Measurements from ENCODE around the gene ITGA2B. TPM values are rescaled to one million over a fixed set of nuclear protein-coding genes. Genes with fewer than 3 reads are reported as not detected.
A peak's percentile ranks its signal among the peaks of the same experiment; 100 is the strongest.

The ITGA2B gene
- total RNA-seq, 5 donors from 2014 or later (not counting 1 experiment from before 2014, with no cell fraction given): 0.41 to 3.9 (median 1.1) TPM

DNA sequence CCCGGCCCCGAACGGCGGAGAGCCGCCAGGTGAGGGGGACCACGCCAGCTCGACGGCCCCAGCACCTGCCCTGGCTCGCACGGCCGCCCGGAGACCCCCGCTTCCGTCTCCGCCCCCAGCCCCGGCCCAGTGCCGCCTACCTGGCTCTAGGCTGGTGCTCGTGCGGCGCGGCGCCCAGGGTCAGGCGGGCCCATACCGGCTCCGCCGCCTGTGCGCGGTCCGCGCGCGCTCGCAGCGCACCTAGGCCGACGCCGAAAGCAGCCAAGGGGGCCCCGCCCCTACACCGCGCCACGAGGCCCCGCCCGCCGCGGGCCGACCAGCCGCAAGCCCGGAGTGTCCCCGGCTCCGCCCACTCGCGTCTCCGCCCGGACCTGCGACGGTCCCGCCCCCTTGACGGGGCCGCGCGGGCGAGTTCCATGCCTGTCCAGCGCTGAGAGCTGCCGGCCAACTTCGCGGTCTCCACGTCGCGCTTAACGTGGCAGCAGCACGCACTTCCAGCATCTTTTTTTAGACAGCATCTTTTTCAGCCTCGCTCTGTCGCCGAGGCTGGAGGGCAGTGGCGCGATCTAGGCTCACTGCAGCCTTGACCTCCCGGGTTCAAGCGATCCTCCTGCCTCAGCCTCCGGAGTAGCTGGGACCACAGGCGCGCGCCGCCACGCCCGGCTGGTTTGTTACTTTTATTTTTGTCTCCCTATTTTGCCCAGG, 64.7 kb downstream of the ITGA2B start, which contains the start of gene SLC25A39:
Gene SLC25A39 (minus strand): TSS at position 253 of the 705 bp plus-strand sequence. CDS start 1,261 bp downstream, outside the sequence.
- ATAC-seq (replicated peaks in 1 of 4) (peak; percentile 73 to 81 (median 76)), DNase-seq (peak; percentile 76 to 97 (median 90))
- Histone ChIP-seq H3K36me3 (ENCODE audit: control insufficient read depth in 2 of 2, extremely low read depth in 1 of 2, insufficient read depth in 1 of 2, low read length in 1 of 2) (peaks cover 10 to 19% of the 10 kb centered on the region in 2 donors), H3K27ac (ENCODE audit: low read length) (peak within 1 kb of the TSS; percentile 96), H3K4me1 (ENCODE audit: control insufficient read depth in 1 of 2, extremely low read depth in 1 of 2, insufficient read depth in 2 of 2, low read length in 2 of 2) (peaks cover 4 to 41% of the 10 kb centered on the region in 2 experiments), H3K9me3 (no peaks in the 10 kb centered on the region), H3K27me3 (replicated peaks in 1 of 2; ENCODE audit: control insufficient read depth in 2 of 2, extremely low read depth in 1 of 2, insufficient read depth in 2 of 2, low read length in 1 of 2) (no peaks in the 10 kb centered on the region), H3K4me3 (ENCODE audit: control insufficient read depth in 1 of 2, extremely low read depth in 1 of 2, low read length in 1 of 2) (peak within 1 kb of the TSS; percentile 78 to 87)
- Mint-ChIP-seq H3K27me3 (no peaks in the 10 kb centered on the region), H3K4me3 (peak within 1 kb of the TSS; percentile 90 to 94 (median 92)), H3K9me3 (no peaks in the 10 kb centered on the region), H3K36me3 (peaks cover under 1% of the 10 kb centered on the region), H3K27ac (peak within 1 kb of the TSS; percentile 93 to 95), H3K4me1 (peaks cover 12 to 35% (median 28%) of the 10 kb centered on the region in 3 donors)
- WGBS (ENCODE audit: insufficient coverage): under 1% methylated on average over 85 of the region's 85 CpGs
- POLR2A ChIA-PET: no interaction called here
- CTCF ChIA-PET: interaction anchor here in 1 of 2 donors (0.6 kb wide), 1 partner anchor 79 kb away, joined by 4 read pairs; no protein-coding TSS in a partner anchor

DNA sequence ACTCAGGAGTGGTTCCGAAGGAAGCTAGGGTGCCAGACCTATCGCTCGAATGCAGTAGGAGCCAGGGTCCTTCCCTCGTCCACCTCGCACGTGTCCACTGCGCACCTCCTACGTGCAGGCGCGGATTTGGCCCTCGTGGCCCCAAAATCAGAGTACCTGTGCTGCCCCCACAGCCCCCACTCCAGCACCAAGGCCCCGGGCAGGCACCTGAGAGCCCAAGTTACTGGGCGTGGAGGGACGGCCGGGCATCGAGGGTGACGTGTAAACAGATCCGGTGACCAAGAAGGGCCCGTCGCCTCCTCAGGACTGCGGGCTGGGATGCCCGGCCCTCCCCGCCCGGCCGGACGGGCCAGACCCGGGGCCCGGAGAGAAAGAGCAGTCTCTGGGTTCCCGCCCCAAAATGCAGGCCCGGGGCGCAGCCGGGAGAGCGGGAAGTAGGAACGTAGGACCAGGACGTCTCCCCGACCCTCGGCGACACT, 65.3 kb downstream of the ITGA2B start:
- H3K9me3 ChIP-seq: no peaks in the 10 kb centered on the region
- POLR2A ChIA-PET: no interaction called here
- H3K9me3 Mint-ChIP-seq: no peaks in the 10 kb centered on the region
- CTCF ChIA-PET: no interaction called here
- H3K27ac ChIP-seq (ENCODE audit: low read length): no peak overlapping the region
- H3K27me3 ChIP-seq (replicated peaks in 1 of 2; ENCODE audit: control insufficient read depth in 2 of 2, extremely low read depth in 1 of 2, insufficient read depth in 2 of 2, low read length in 1 of 2): no peaks in the 10 kb centered on the region
- ATAC-seq (replicated peaks in 1 of 4) (no peak), DNase-seq (no peak)
- H3K27me3 Mint-ChIP-seq: no peaks in the 10 kb centered on the region
- H3K4me1 ChIP-seq (ENCODE audit: control insufficient read depth in 1 of 2, extremely low read depth in 1 of 2, insufficient read depth in 2 of 2, low read length in 2 of 2): peaks cover 4 to 41% of the 10 kb centered on the region in 2 experiments
- peaks cover 12 to 35% (median 28%) of the 10 kb centered on the region in 3 donors for H3K4me1 Mint-ChIP-seq
- H3K36me3 ChIP-seq (ENCODE audit: control insufficient read depth in 2 of 2, extremely low read depth in 1 of 2, insufficient read depth in 1 of 2, low read length in 1 of 2): peaks cover 10 to 23% of the 10 kb centered on the region in 2 donors
- WGBS (ENCODE audit: insufficient coverage): 5% methylated on average over 35 of the region's 38 CpGs
- peak overlapping the region; percentile 78 to 87 for H3K4me3 ChIP-seq (ENCODE audit: control insufficient read depth in 1 of 2, extremely low read depth in 1 of 2, low read length in 1 of 2)
- H3K27ac Mint-ChIP-seq: no peak overlapping the region
- peaks cover 5% of the 10 kb centered on the region for H3K36me3 Mint-ChIP-seq
- peak overlapping the region; percentile 77 to 94 (median 81) for H3K4me3 Mint-ChIP-seq

DNA sequence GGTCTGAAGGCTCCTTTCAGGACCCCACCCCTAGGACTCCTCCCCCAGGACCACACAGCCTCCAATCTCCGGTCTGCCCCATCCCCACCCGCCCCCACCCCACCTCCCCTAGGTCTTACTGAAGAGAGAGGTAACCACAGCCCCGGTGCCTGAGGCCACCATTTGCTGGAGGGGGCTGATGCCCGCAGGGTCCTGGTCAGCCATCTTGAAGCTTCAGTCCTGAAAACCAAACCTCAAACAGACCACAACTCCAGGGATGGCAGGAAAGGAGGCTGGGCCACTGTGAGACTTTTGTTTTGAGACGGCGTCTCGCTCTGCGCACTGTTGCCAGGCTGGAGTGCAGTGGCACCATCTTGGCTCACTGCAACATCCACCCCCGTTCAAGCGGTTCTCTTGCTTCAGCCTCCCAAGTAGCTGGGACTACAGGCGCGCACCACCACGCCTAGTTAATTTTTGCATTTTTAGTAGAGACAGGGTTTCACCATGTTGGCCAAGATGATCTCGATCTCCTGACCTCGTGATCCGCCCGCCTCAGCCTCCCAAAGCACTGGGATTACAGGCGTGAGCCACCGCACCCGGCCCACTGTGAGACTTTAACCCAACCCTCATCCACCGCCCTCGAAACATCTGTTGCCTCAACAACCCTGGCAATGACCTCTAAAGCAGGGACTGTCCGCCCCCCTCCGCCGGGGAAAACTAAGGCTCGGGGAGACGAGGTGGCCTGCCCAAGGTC, 65.9 kb downstream of the ITGA2B start:
- 67% methylated on average over 17 of the region's 27 CpGs for WGBS (ENCODE audit: insufficient coverage)
- Mint-ChIP-seq H3K27ac (peak overlapping the region in 1 of 2 donors; percentile 58), H3K9me3 (no peaks in the 10 kb centered on the region), H3K4me3 (peak overlapping the region; percentile 77 to 94 (median 81)), H3K27me3 (peaks cover 0 to under 1% of the 10 kb centered on the region in 2 donors), H3K4me1 (peaks cover 12 to 35% (median 28%) of the 10 kb centered on the region in 3 donors), H3K36me3 (peaks cover 5% of the 10 kb centered on the region)
- Histone ChIP-seq H3K27me3 (replicated peaks in 1 of 2; ENCODE audit: control insufficient read depth in 2 of 2, extremely low read depth in 1 of 2, insufficient read depth in 2 of 2, low read length in 1 of 2) (no peaks in the 10 kb centered on the region), H3K4me1 (ENCODE audit: control insufficient read depth in 1 of 2, extremely low read depth in 1 of 2, insufficient read depth in 2 of 2, low read length in 2 of 2) (peaks cover 4 to 41% of the 10 kb centered on the region in 2 experiments), H3K4me3 (ENCODE audit: control insufficient read depth in 1 of 2, extremely low read depth in 1 of 2, low read length in 1 of 2) (peak overlapping the region; percentile 78 to 87), H3K9me3 (no peaks in the 10 kb centered on the region), H3K36me3 (ENCODE audit: control insufficient read depth in 2 of 2, extremely low read depth in 1 of 2, insufficient read depth in 1 of 2, low read length in 1 of 2) (peaks cover 10 to 23% of the 10 kb centered on the region in 2 donors), H3K27ac (ENCODE audit: low read length) (no peak overlapping the region)
- CTCF ChIA-PET: no interaction called here
- POLR2A ChIA-PET: no interaction called here
- DNase-seq (no peak), ATAC-seq (replicated peaks in 1 of 4) (no peak)

DNA sequence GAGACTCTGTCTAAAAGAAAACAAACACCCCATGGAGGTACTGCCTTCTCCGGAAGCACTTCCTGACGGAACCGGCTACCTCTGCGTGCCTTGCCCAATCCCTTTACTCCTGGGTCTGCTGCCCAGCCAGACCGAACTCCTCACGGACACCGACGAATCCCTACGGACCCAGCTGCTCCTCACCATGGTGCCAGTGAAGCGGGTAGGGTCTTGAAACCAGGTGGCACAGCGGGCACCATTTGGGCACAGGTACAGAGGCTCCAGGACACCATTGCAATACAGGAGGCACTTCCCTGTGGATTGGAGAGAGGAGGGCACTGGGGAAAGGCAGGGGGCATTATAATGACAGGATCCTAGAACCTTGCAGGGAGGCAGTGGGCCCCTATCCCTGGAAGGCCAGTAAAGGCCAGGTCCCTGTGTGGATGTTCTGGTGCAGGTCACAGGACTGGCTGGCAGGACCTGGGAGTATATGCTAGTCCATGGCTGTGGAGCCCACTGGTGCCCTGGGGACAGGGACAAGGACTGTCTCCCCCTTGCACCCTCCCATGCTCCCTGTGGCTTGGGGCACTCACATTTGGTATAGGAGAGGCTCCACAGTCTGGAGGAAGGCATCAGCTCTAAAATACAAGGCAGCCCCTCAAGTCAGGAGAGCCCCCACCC, 67.1 kb downstream of the ITGA2B start:
- Histone ChIP-seq H3K27ac (ENCODE audit: low read length) (no peak overlapping the region), H3K27me3 (replicated peaks in 1 of 2; ENCODE audit: control insufficient read depth in 2 of 2, extremely low read depth in 1 of 2, insufficient read depth in 2 of 2, low read length in 1 of 2) (peaks cover 0 to 8% of the 10 kb centered on the region in 2 experiments), H3K4me1 (ENCODE audit: control insufficient read depth in 1 of 2, extremely low read depth in 1 of 2, insufficient read depth in 2 of 2, low read length in 2 of 2) (peaks cover 4 to 40% of the 10 kb centered on the region in 2 experiments), H3K4me3 (ENCODE audit: control insufficient read depth in 1 of 2, extremely low read depth in 1 of 2, low read length in 1 of 2) (no peak overlapping the region), H3K9me3 (no peaks in the 10 kb centered on the region), H3K36me3 (ENCODE audit: control insufficient read depth in 2 of 2, extremely low read depth in 1 of 2, insufficient read depth in 1 of 2, low read length in 1 of 2) (peaks cover 10 to 23% of the 10 kb centered on the region in 2 donors)
- WGBS (ENCODE audit: insufficient coverage): 98% methylated on average over 6 of the region's 11 CpGs
- no peak for ATAC-seq (replicated peaks in 1 of 4)
- ChIA-PET POLR2A (no interaction called here), CTCF (interaction anchor here in 1 of 2 donors (0.5 kb wide), 1 partner anchor 92 kb away, joined by 5 read pairs; no protein-coding TSS in a partner anchor)
- Mint-ChIP-seq H3K9me3 (no peaks in the 10 kb centered on the region), H3K4me1 (peaks cover 12 to 29% (median 24%) of the 10 kb centered on the region in 3 donors), H3K27ac (no peak overlapping the region), H3K4me3 (peak overlapping the region in 2 of 3 donors; percentile 20 to 53), H3K36me3 (peaks cover 5% of the 10 kb centered on the region), H3K27me3 (peaks cover 3 to 10% of the 10 kb centered on the region in 2 donors)
- DNase-seq: no peak

Other genes starting within 250 kb of the ITGA2B start
- 1 to 10 TPM in 4 of 5 donors, under 1 TPM in 1; 0.73 to 3.4 (median 1.1) TPM for gene HROB, start 247.7 kb downstream of the ITGA2B start, total RNA-seq
- gene ASB16, start 218.9 kb downstream of the ITGA2B start, total RNA-seq: under 1 TPM in 1 of 5 donors, not detected in 4; 0.15 TPM
- 10 to 100 TPM; 42.0 to 46.6 (median 43.0) TPM for gene TMUB2, start 202.7 kb downstream of the ITGA2B start, total RNA-seq
- gene ATXN7L3, start 189.8 kb downstream of the ITGA2B start, total RNA-seq: 100 to 1,000 TPM; 101 to 130 (median 125) TPM
- 100 to 1,000 TPM; 162 to 228 (median 213) TPM for gene UBTF, start 170.0 kb downstream of the ITGA2B start, total RNA-seq
- not detected for gene SLC4A1, start 121.5 kb downstream of the ITGA2B start, total RNA-seq
- gene RUNDC3A, start 81.0 kb downstream of the ITGA2B start, total RNA-seq: under 1 TPM in 3 of 5 donors, not detected in 2; 0.38 to 0.65 (median 0.41) TPM
- 100 to 1,000 TPM in 3 of 5 donors, 10 to 100 TPM in 2; 78.6 to 108 (median 104) TPM for gene SLC25A39, start 64.8 kb downstream of the ITGA2B start, total RNA-seq
- gene GRN, start 44.3 kb downstream of the ITGA2B start, total RNA-seq: 10 to 100 TPM; 21.0 to 48.3 (median 40.1) TPM
- gene FAM171A2, start 25.8 kb downstream of the ITGA2B start, total RNA-seq: 1 to 10 TPM in 2 of 5 donors, under 1 TPM in 3; 0.18 to 1.5 (median 0.89) TPM
- 10 to 100 TPM; 68.1 to 86.0 (median 69.0) TPM for gene GPATCH8, start 113.8 kb upstream of the ITGA2B start, total RNA-seq
- under 1 TPM in 3 of 5 donors, not detected in 2; 0.20 to 0.38 (median 0.38) TPM for gene FZD2, start 167.8 kb upstream of the ITGA2B start, total RNA-seq

Data from T-cell (primary cell).